HepG2 (cell line): ENCODE results near the gene CCDC142. TPM values are rescaled to one million over a fixed set of nuclear protein-coding genes. Genes with fewer than 3 reads are reported as not detected.
A peak's percentile ranks its signal among the peaks of the same experiment; 100 is the strongest.

Experiments used
- ARID2 ChIP-seq: sonication (generic); formaldehyde crosslinking; IDR thresholded peaks from 2 replicates; pipeline ENCODE4 v1.8.1; 2022; ENCODE audit warnings: mild to moderate bottlenecking, missing genetic modification reagents, borderline replicate concordance
- ELF1 ChIP-seq: sonication (generic); formaldehyde crosslinking; IDR thresholded peaks from 2 replicates; pipeline ENCODE4 v1.4.0; 2020; ENCODE audit warnings: missing genetic modification reagents
- FOXK2 ChIP-seq: fragments of 450-650 bp; IDR thresholded peaks from 2 replicates; pipeline ENCODE4 v1.6.1; 2016
- HCFC1 ChIP-seq: fragments of 150-350 bp; IDR thresholded peaks from 2 replicates; pipeline ENCODE4 v1.6.1; 2014; ENCODE audit warnings: low read depth, low read length
- HHEX ChIP-seq: IDR thresholded peaks from 2 replicates; pipeline ENCODE4 v1.6.1; 2016; ENCODE audit warnings: control low read depth
- MED13 ChIP-seq: sonication (generic); formaldehyde crosslinking; IDR thresholded peaks from 2 replicates; pipeline ENCODE4 v1.5.0; 2020; ENCODE audit warnings: missing genetic modification reagents
- NFYB ChIP-seq: sonication (generic); formaldehyde crosslinking; IDR thresholded peaks from 2 replicates; pipeline ENCODE4 v1.4.0; 2020; ENCODE audit warnings: missing genetic modification reagents
- SSRP1 ChIP-seq: IDR thresholded peaks from 2 replicates; pipeline ENCODE4 v1.6.1; 2016; ENCODE audit warnings: control low read depth
- ZNF501 ChIP-seq: sonication (generic); formaldehyde crosslinking; IDR thresholded peaks from 2 replicates; pipeline ENCODE4 v1.5.1; 2020; ENCODE audit warnings: mild to moderate bottlenecking, moderate library complexity, missing genetic modification reagents
- ZNF7 ChIP-seq: IDR thresholded peaks from 2 replicates; pipeline ENCODE4 v1.6.1; 2016; ENCODE audit warnings: missing biosample characterization, missing genetic modification reagents
- ZSCAN21 ChIP-seq: sonication (generic); formaldehyde crosslinking; IDR thresholded peaks from 2 replicates; pipeline ENCODE4 v1.8.0; 2022; ENCODE audit warnings: mild to moderate bottlenecking, missing genetic modification reagents, moderate library complexity, borderline replicate concordance
- polyA plus RNA-seq, 8 experiments: library from polyadenylated mRNA; depleted of rRNA in 3 of 8; stranded (reverse) in 7 of 8; unstranded in 1 of 8; fragments of >200 nt; fragmentation: Illumina TruSeq in 4 of 8; extraction: Trizol in 4 of 8; gene quantifications; 2 replicates each; pipeline versions ENCODE4 v1.2.1 to v1.2.3, GENCODE V29; 2011 to 2016; ENCODE audit warnings: low read depth in 4 of 8, missing spikeins in 1 of 8, mixed read lengths in 1 of 8; ENCODE audit not compliant: insufficient read depth in 1 of 8
- total RNA-seq, 5 experiments: library from RNA; depleted of rRNA; stranded (reverse); fragments of >200 nt; fragmentation: Illumina TruSeq; extraction: Trizol; gene quantifications; 2 replicates each; pipeline ENCODE4 v1.2.3, GENCODE V29; 2016; ENCODE audit warnings: low read depth in 1 of 5
- TF ChIP-seq, protein P1 (sequence below): sonication (generic); formaldehyde crosslinking; conservative IDR thresholded peaks from 2 replicates; pipeline ENCODE4 v1.8.0; 2022; ENCODE audit warnings: missing genetic modification reagents
- TF ChIP-seq, protein P2 (sequence below): IDR thresholded peaks from 2 replicates; pipeline ENCODE4 v1.6.1; 2012; ENCODE audit warnings: inconsistent platforms
- TF ChIP-seq, protein P3 (sequence below): sonication (generic); formaldehyde crosslinking; IDR thresholded peaks from 2 replicates; pipeline ENCODE4 v1.4.0; 2020; ENCODE audit warnings: missing genetic modification reagents, borderline replicate concordance
- TF ChIP-seq, protein P4 (sequence below), 2 experiments: fragments of 450-650 bp in 1 of 2; sonication (generic) in 1 of 2; formaldehyde crosslinking in 1 of 2; IDR thresholded peaks; 2 replicates each; pipeline versions ENCODE4 v1.6.1 to v1.8.0; 2016 to 2022; ENCODE audit warnings: antibody characterized with exemption in 1 of 2, mild to moderate bottlenecking in 1 of 2, missing genetic modification reagents in 1 of 2
- TF ChIP-seq, protein P5 (sequence below): sonication (generic); formaldehyde crosslinking; IDR thresholded peaks from 2 replicates; pipeline ENCODE4 v1.8.1; 2022; ENCODE audit warnings: mild to moderate bottlenecking, missing genetic modification reagents

The CCDC142 gene
- total and polyA plus RNA-seq, 2 of the 13 experiments (the other 11 are each of a cell fraction or from before 2014, with no cell fraction given), result 14.7 to 30.4 TPM

DNA sequence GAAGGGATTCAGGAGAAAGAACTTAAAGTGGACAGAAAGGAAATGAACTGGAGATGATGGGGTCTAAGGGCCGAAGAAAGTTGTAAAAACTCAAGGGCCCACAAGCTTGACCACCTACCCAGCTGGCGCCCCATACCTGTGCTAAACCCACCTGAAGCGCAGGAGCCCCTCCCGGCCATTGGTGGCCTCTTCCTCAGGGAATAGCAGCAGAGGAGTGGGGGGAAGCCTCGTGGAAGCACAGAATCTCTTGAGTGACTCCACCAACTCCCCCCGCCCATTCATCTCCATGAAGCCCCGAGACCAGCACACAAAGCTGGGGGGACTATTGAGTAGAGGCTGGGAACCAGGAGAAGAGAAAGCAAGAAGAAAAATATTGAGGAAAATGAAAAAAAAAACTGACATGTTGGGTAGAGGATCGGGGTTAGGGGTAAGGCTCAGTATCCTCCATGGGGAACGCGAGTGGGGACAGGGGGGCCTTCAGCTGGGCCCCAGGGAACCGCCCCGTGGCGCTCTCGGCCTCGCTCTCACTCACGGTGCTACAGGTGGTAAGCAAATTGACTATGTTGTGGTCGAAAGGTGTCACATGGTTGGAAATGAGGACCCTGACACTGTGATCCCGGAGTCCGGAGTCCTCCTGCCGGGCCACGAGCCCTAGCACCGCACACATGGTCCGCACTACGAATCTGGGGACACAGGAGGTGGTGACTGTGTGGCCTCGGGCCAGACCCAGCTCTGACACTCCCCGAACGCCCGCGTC is 46.0 kb upstream of the CCDC142 start (continued):
- TF ChIP-seq ZNF7 (CRISPR knock-in tag) (no peak), ZNF501 (CRISPR knock-in tag) (no peak), MED13 (CRISPR knock-in tag) (no peak), HHEX (CRISPR knock-in tag) (no peak), ARID2 (CRISPR knock-in tag) (peak; percentile 81), FOXK2 (no peak), ZSCAN21 (CRISPR knock-in tag) (no peak), SSRP1 (CRISPR knock-in tag) (no peak), ELF1 (CRISPR knock-in tag) (no peak), NFYB (CRISPR knock-in tag) (no peak), HCFC1 (no peak)
- TF ChIP-seq, protein P1, sequence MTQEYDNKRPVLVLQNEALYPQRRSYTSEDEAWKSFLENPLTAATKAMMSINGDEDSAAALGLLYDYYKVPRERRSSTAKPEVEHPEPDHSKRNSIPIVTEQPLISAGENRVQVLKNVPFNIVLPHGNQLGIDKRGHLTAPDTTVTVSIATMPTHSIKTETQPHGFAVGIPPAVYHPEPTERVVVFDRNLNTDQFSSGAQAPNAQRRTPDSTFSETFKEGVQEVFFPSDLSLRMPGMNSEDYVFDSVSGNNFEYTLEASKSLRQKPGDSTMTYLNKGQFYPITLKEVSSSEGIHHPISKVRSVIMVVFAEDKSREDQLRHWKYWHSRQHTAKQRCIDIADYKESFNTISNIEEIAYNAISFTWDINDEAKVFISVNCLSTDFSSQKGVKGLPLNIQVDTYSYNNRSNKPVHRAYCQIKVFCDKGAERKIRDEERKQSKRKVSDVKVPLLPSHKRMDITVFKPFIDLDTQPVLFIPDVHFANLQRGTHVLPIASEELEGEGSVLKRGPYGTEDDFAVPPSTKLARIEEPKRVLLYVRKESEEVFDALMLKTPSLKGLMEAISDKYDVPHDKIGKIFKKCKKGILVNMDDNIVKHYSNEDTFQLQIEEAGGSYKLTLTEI (CRISPR knock-in tag), result no peak
- TF ChIP-seq, protein P2, sequence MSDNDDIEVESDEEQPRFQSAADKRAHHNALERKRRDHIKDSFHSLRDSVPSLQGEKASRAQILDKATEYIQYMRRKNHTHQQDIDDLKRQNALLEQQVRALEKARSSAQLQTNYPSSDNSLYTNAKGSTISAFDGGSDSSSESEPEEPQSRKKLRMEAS, result peak; percentile 91
- TF ChIP-seq, protein P3, sequence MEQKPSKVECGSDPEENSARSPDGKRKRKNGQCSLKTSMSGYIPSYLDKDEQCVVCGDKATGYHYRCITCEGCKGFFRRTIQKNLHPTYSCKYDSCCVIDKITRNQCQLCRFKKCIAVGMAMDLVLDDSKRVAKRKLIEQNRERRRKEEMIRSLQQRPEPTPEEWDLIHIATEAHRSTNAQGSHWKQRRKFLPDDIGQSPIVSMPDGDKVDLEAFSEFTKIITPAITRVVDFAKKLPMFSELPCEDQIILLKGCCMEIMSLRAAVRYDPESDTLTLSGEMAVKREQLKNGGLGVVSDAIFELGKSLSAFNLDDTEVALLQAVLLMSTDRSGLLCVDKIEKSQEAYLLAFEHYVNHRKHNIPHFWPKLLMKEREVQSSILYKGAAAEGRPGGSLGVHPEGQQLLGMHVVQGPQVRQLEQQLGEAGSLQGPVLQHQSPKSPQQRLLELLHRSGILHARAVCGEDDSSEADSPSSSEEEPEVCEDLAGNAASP (CRISPR knock-in tag), result no peak
- TF ChIP-seq, protein P4, sequence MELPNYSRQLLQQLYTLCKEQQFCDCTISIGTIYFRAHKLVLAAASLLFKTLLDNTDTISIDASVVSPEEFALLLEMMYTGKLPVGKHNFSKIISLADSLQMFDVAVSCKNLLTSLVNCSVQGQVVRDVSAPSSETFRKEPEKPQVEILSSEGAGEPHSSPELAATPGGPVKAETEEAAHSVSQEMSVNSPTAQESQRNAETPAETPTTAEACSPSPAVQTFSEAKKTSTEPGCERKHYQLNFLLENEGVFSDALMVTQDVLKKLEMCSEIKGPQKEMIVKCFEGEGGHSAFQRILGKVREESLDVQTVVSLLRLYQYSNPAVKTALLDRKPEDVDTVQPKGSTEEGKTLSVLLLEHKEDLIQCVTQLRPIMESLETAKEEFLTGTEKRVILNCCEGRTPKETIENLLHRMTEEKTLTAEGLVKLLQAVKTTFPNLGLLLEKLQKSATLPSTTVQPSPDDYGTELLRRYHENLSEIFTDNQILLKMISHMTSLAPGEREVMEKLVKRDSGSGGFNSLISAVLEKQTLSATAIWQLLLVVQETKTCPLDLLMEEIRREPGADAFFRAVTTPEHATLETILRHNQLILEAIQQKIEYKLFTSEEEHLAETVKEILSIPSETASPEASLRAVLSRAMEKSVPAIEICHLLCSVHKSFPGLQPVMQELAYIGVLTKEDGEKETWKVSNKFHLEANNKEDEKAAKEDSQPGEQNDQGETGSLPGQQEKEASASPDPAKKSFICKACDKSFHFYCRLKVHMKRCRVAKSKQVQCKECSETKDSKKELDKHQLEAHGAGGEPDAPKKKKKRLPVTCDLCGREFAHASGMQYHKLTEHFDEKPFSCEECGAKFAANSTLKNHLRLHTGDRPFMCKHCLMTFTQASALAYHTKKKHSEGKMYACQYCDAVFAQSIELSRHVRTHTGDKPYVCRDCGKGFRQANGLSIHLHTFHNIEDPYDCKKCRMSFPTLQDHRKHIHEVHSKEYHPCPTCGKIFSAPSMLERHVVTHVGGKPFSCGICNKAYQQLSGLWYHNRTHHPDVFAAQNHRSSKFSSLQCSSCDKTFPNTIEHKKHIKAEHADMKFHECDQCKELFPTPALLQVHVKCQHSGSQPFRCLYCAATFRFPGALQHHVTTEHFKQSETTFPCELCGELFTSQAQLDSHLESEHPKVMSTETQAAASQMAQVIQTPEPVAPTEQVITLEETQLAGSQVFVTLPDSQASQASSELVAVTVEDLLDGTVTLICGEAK (IDR thresholded peaks at IDR 0.05), result no peak
- TF ChIP-seq, protein P4 (CRISPR knock-in tag; IDR thresholded peaks at IDR 0.05), result 0 out of 2 replicates have a peak, but pooled peaks have one; percentile 3
- TF ChIP-seq, protein P5, sequence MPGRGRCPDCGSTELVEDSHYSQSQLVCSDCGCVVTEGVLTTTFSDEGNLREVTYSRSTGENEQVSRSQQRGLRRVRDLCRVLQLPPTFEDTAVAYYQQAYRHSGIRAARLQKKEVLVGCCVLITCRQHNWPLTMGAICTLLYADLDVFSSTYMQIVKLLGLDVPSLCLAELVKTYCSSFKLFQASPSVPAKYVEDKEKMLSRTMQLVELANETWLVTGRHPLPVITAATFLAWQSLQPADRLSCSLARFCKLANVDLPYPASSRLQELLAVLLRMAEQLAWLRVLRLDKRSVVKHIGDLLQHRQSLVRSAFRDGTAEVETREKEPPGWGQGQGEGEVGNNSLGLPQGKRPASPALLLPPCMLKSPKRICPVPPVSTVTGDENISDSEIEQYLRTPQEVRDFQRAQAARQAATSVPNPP (CRISPR knock-in tag), result peak; percentile 78; the same call in 1 of the 2 replicates
